ENCODE data around the gene CLSTN3.

Gene CLSTN3

GRCh38 chr12:7129287-7129871 lies 792 bp upstream of the CLSTN3 start:
- no peaks in the 10 kb centered on the region for H4K20me1 ChIP-seq (ENCODE audit: control insufficient read depth, insufficient read depth, low read depth, low read length)
- peak overlapping the region; percentile 70 for H3K4me3 ChIP-seq (ENCODE audit: low read length)
- no peaks in the 10 kb centered on the region for H3K36me3 ChIP-seq (ENCODE audit: control insufficient read depth, low read length)
- no peaks in the 10 kb centered on the region for H3K9me3 ChIP-seq (ENCODE audit: control insufficient read depth, insufficient read depth, low read length)
- H3K9me2 ChIP-seq (replicated peaks; ENCODE audit: control insufficient read depth, low read length) = no peaks in the 10 kb centered on the region
- TF ChIP-seq CTCF (IDR thresholded peaks at IDR 0.05; ENCODE audit: low read depth, low read length, poor library complexity, severe bottlenecking) (no peak), EZH2phosphoT487 (IDR thresholded peaks at IDR 0.05; ENCODE audit: borderline replicate concordance, low read length) (no peak)
- no peaks in the 10 kb centered on the region for H3K79me2 ChIP-seq (ENCODE audit: control insufficient read depth, low read length)
- H3F3A ChIP-seq (ENCODE audit: control insufficient read depth, insufficient read depth) = no peaks in the 10 kb centered on the region
- no peak overlapping the region for H3K27ac ChIP-seq (ENCODE audit: low read depth, low read length)
- H3K27me3 ChIP-seq (ENCODE audit: control insufficient read depth, low read length) = peaks cover 48% of the 10 kb centered on the region
- H3K4me1 ChIP-seq (ENCODE audit: control insufficient read depth, low read length) = peaks cover 19% of the 10 kb centered on the region
- peak overlapping the region; percentile 72 for H3K4me2 ChIP-seq (ENCODE audit: low read length)

GRCh38 chr12:7130701-7131501 lies 730 bp downstream of the CLSTN3 start:
- no peaks in the 10 kb centered on the region for H3K79me2 ChIP-seq (ENCODE audit: control insufficient read depth, low read length)
- peaks cover 45% of the 10 kb centered on the region for H3K27me3 ChIP-seq (ENCODE audit: control insufficient read depth, low read length)
- no peaks in the 10 kb centered on the region for H3F3A ChIP-seq (ENCODE audit: control insufficient read depth, insufficient read depth)
- H3K36me3 ChIP-seq (ENCODE audit: control insufficient read depth, low read length) = no peaks in the 10 kb centered on the region
- peak overlapping the region; percentile 70 for H3K4me3 ChIP-seq (ENCODE audit: low read length)
- H3K27ac ChIP-seq (ENCODE audit: low read depth, low read length) = no peak overlapping the region
- H3K9me3 ChIP-seq (ENCODE audit: control insufficient read depth, insufficient read depth, low read length) = no peaks in the 10 kb centered on the region
- H4K20me1 ChIP-seq (ENCODE audit: control insufficient read depth, insufficient read depth, low read depth, low read length) = no peaks in the 10 kb centered on the region
- no peaks in the 10 kb centered on the region for H3K9me2 ChIP-seq (replicated peaks; ENCODE audit: control insufficient read depth, low read length)
- H3K4me1 ChIP-seq (ENCODE audit: control insufficient read depth, low read length) = peaks cover 19% of the 10 kb centered on the region
- H3K4me2 ChIP-seq (ENCODE audit: low read length) = peak overlapping the region; percentile 72
- no peak for TF ChIP-seq CTCF (IDR thresholded peaks at IDR 0.05; ENCODE audit: low read depth, low read length, poor library complexity, severe bottlenecking)
- TF ChIP-seq EZH2phosphoT487 (IDR thresholded peaks at IDR 0.05; ENCODE audit: borderline replicate concordance, low read length) = 0 out of 2 replicates have a peak, but pooled peaks have one; percentile 21

GRCh38 chr12:7131502-7131866 lies 1.3 kb downstream of the CLSTN3 start:
- Histone ChIP-seq H3K9me3 (ENCODE audit: control insufficient read depth, insufficient read depth, low read length) (no peaks in the 10 kb centered on the region), H3K27me3 (ENCODE audit: control insufficient read depth, low read length) (peaks cover 45% of the 10 kb centered on the region), H3K36me3 (ENCODE audit: control insufficient read depth, low read length) (no peaks in the 10 kb centered on the region), H3K4me3 (ENCODE audit: low read length) (no peak overlapping the region), H3K27ac (ENCODE audit: low read depth, low read length) (no peak overlapping the region), H4K20me1 (ENCODE audit: control insufficient read depth, insufficient read depth, low read depth, low read length) (no peaks in the 10 kb centered on the region), H3K9me2 (replicated peaks; ENCODE audit: control insufficient read depth, low read length) (no peaks in the 10 kb centered on the region), H3K4me1 (ENCODE audit: control insufficient read depth, low read length) (peaks cover 19% of the 10 kb centered on the region), H3K4me2 (ENCODE audit: low read length) (no peak overlapping the region), H3F3A (ENCODE audit: control insufficient read depth, insufficient read depth) (no peaks in the 10 kb centered on the region), H3K79me2 (ENCODE audit: control insufficient read depth, low read length) (no peaks in the 10 kb centered on the region)
- TF ChIP-seq CTCF (IDR thresholded peaks at IDR 0.05; ENCODE audit: low read depth, low read length, poor library complexity, severe bottlenecking) (no peak), EZH2phosphoT487 (IDR thresholded peaks at IDR 0.05; ENCODE audit: borderline replicate concordance, low read length) (no peak)
